HCT116 (cell line): ENCODE data around the gene TAF9.

Experiments
- ATF3 ChIP-seq: IDR thresholded peaks from 2 replicates; pipeline ENCODE4 v1.6.1; 2012
- CEBPB ChIP-seq: IDR thresholded peaks from 2 replicates; pipeline ENCODE4 v1.6.1; 2012; ENCODE audit warnings: low read depth
- CTCF ChIP-seq, 3 experiments: fragments of 200-600 bp in 1 of 3; sonication (generic) in 1 of 3; IDR thresholded peaks in 2 of 3; conservative IDR thresholded peaks in 1 of 3; 2 replicates each; pipeline ENCODE4 v1.5.1; 2012 to 2017; ENCODE audit warnings: low read depth in 2 of 3, low read length in 2 of 3, antibody characterized with exemption in 1 of 3, borderline replicate concordance in 1 of 3, control low read depth in 1 of 3, mild to moderate bottlenecking in 1 of 3, mixed read lengths in 1 of 3, mixed run types in 1 of 3, moderate library complexity in 1 of 3; ENCODE audit not compliant: insufficient read depth in 1 of 3
- EGR1 ChIP-seq: IDR thresholded peaks from 2 replicates; pipeline ENCODE4 v1.6.1; 2012; ENCODE audit warnings: low read depth
- EZH2 ChIP-seq: fragments of 200-600 bp; sonication (generic); IDR thresholded peaks from 2 replicates; pipeline ENCODE4 v1.6.1; 2017; ENCODE audit warnings: antibody characterized with exemption, mixed run types
- JUND ChIP-seq: IDR thresholded peaks from 2 replicates; pipeline ENCODE4 v1.6.1; 2012
- POLR2A ChIP-seq: IDR thresholded peaks from 2 replicates; pipeline ENCODE4 v1.7.0; 2011; ENCODE audit warnings: borderline replicate concordance; ENCODE audit not compliant: insufficient read depth, insufficient read length; ENCODE audit errors: extremely low read depth
- REST ChIP-seq: IDR thresholded peaks from 2 replicates; pipeline ENCODE4 v1.6.1; 2012; ENCODE audit warnings: low read depth
- SIN3A ChIP-seq: IDR thresholded peaks from 2 replicates; pipeline ENCODE4 v1.6.1; 2012; ENCODE audit warnings: low read depth
- SRF ChIP-seq: IDR thresholded peaks from 2 replicates; pipeline ENCODE4 v1.6.1; 2012; ENCODE audit warnings: low read depth
- YY1 ChIP-seq: IDR thresholded peaks from 2 replicates; pipeline ENCODE4 v1.6.1; 2011; ENCODE audit warnings: low read length, low read depth, moderate library complexity, mild to moderate bottlenecking; ENCODE audit not compliant: insufficient replicate concordance; ENCODE audit errors: extremely low read depth
- ZBTB33 ChIP-seq: IDR thresholded peaks from 2 replicates; pipeline ENCODE4 v1.6.1; 2011; ENCODE audit warnings: mild to moderate bottlenecking, low read length, moderate library complexity; ENCODE audit not compliant: insufficient replicate concordance; ENCODE audit errors: extremely low read depth
- ZFX ChIP-seq: fragments of 450-650 bp; IDR thresholded peaks from 2 replicates; pipeline ENCODE4 v1.6.1; 2017
- ZNF274 ChIP-seq: fragments of 200-500 bp; sonication (Bioruptor generic); IDR thresholded peaks from 2 replicates; pipeline ENCODE4 v1.6.1; 2014; ENCODE audit warnings: mild to moderate bottlenecking, low read depth, low read length, inconsistent platforms

- no peak for TF ChIP-seq CTCF (IDR thresholded peaks at IDR 0.05 in 2 of 3, conservative IDR thresholded peaks at IDR 0.05 in 1 of 3; ENCODE audit: borderline replicate concordance in 1 of 3, insufficient read depth in 1 of 3, low read depth in 2 of 3, low read length in 2 of 3)
- TF ChIP-seq REST: no peak
- TF ChIP-seq JUND: no peak
- no peak for TF ChIP-seq CEBPB
- no peak for TF ChIP-seq ZBTB33
- no peak for TF ChIP-seq POLR2A
- TF ChIP-seq SRF: no peak
- TF ChIP-seq EGR1: no peak
- TF ChIP-seq ATF3: no peak
- no peak for TF ChIP-seq ZNF274
- TF ChIP-seq YY1: no peak
- TF ChIP-seq ZFX: no peak
- no peak for TF ChIP-seq SIN3A
- no peak for TF ChIP-seq EZH2
Observed at GRCh38 chr5:69378376-69378775, 9.1 kb upstream of the TAF9 start.
